ENCODE data around the gene CENPS.
"Not testable (repeated sequence)": the region's sequence is repeated elsewhere in the genome, so short reads cannot be mapped to it uniquely, and the experiment has no call there.

Gene CENPS

GRCh38 chr1:10430216-10431069 is at the start of gene CENPS:
TSS of gene CENPS (plus strand) at chr1:10430433. CDS start at chr1:10430518, 85 bp downstream.
- DNase-seq, result peak; percentile 62

GRCh38 chr1:10380594-10381275 is 49.5 kb upstream of the CENPS start:
- no peak for DNase-seq

GRCh38 chr1:10383630-10384029 is 46.6 kb upstream of the CENPS start:
- no peak for DNase-seq

GRCh38 chr1:10384219-10384618 is 46.0 kb upstream of the CENPS start:
- DNase-seq, result no peak

GRCh38 chr1:10386761-10387676 is 43.2 kb upstream of the CENPS start:
- DNase-seq, result no peak

- DNase-seq, result no peak
Measured at GRCh38 chr1:10387677-10388386, 42.4 kb upstream of the CENPS start.

GRCh38 chr1:10388387-10388715 is 41.9 kb upstream of the CENPS start:
- no peak for DNase-seq

GRCh38 chr1:10389271-10389973 is 40.8 kb upstream of the CENPS start:
- no peak for DNase-seq

- no peak for DNase-seq
Measured at GRCh38 chr1:10396870-10397269, 33.4 kb upstream of the CENPS start.

- DNase-seq, result peak; percentile 20
Measured at GRCh38 chr1:10398278-10398733, 31.9 kb upstream of the CENPS start.

GRCh38 chr1:10398734-10399443 is 31.3 kb upstream of the CENPS start, which contains the start of gene PGD:
TSS of gene PGD (plus strand) at chr1:10399064. CDS start at chr1:10399118, 54 bp downstream.
- DNase-seq, result peak; percentile 66

GRCh38 chr1:10399444-10399941 is 30.7 kb upstream of the CENPS start:
- DNase-seq, result no peak

- no peak for DNase-seq
Measured at GRCh38 chr1:10400013-10400412, 30.2 kb upstream of the CENPS start.

- DNase-seq, result no peak
Measured at GRCh38 chr1:10401281-10401680, 29.0 kb upstream of the CENPS start.

GRCh38 chr1:10402729-10403274 is 27.4 kb upstream of the CENPS start:
- no peak for DNase-seq

GRCh38 chr1:10407201-10407600 is 23.0 kb upstream of the CENPS start:
- DNase-seq, result no peak

- DNase-seq, result no peak
Measured at GRCh38 chr1:10415211-10415930, 14.9 kb upstream of the CENPS start.

- not testable (repeated sequence) for DNase-seq
Measured at GRCh38 chr1:10415967-10416366, 14.3 kb upstream of the CENPS start.

- DNase-seq, result not testable (repeated sequence)
Measured at GRCh38 chr1:10418741-10419140, 11.5 kb upstream of the CENPS start.

GRCh38 chr1:10419351-10419750 is 10.9 kb upstream of the CENPS start:
- no peak for DNase-seq

All from NCI-H2029 treated with DMSO at 0.1 percent for 48 hours (cell line).